GM18951 (cell line): Measurements from ENCODE around the gene CCND2.
"Not testable (repeated sequence)": the region's sequence is repeated elsewhere in the genome, so short reads cannot be mapped to it uniquely, and the experiment has no call there.

Experiments used
- POLR2A ChIP-seq: IDR thresholded peaks from 4 replicates; pipeline ENCODE4 v1.6.1; 2011; ENCODE audit warnings: mild to moderate bottlenecking; ENCODE audit not compliant: insufficient read length, insufficient read depth; ENCODE audit errors: extremely low read depth
- in situ Hi-C: fragments of 300-500 bp; cut with MboI; formaldehyde crosslinking; loops from one replicate; pipeline ENCODE4 v1.12.0; 2022; ENCODE audit warnings: low sequenced_read_pairs, mixed read lengths, inconsistent platforms; ENCODE audit not compliant: unreplicated experiment

The CCND2 gene

DNA sequence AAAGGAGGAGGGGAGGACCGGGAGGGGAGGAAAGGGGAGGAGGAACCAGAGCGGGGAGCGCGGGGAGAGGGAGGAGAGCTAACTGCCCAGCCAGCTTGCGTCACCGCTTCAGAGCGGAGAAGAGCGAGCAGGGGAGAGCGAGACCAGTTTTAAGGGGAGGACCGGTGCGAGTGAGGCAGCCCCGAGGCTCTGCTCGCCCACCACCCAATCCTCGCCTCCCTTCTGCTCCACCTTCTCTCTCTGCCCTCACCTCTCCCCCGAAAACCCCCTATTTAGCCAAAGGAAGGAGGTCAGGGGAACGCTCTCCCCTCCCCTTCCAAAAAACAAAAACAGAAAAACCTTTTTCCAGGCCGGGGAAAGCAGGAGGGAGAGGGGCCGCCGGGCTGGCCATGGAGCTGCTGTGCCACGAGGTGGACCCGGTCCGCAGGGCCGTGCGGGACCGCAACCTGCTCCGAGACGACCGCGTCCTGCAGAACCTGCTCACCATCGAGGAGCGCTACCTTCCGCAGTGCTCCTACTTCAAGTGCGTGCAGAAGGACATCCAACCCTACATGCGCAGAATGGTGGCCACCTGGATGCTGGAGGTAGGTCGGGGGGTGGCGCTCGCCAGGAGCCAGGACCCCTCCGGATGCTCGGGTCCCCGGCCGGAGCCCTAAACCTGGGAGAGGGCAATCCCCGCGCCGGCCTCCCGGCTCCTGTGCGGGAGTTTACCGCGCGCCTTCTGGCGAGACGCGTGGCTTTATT lies at the start of gene CCND2:
TSS of gene CCND2 (plus strand) at position 111 of the 744 bp plus-strand sequence. CDS start at position 390, 279 bp downstream.
- TF ChIP-seq POLR2A, result peak; percentile 95
- in situ Hi-C loops, result loop anchor here (10.0 kb wide), 1 partner anchor 129 kb away; no protein-coding TSS in a partner anchor

DNA sequence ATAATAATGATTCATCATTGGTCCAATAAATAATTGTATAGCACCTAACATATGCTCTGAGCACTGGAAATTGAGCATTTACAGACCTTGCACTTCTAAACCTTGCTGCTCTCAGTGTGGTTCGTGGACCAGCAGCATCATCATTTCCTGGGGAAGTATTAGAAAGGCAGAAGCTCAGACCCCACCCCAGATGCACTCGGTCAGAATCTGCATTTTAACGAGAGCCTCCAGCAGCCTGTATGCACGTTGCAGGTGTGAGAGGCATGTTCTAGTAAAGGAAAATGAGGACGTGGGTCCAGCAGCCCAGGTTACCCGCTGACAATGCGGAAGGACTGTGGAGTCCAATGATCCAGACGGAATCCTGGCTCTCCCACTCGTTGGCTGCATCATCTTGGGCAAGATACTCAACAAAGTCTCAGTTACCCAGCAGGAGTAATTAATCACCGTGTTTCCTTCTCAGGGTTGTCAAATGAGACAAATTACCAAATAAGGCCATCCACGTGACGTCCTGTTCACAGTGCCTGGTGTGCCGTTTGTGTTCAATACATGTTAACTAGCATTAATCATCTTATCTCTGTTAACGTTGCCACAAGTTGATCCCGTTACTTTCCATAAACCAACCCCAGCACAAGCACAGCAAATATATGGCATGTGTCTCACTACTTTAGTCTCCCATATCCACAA lies 49.2 kb upstream of the CCND2 start:
- in situ Hi-C loops, result no loop called here
- TF ChIP-seq POLR2A, result no peak

DNA sequence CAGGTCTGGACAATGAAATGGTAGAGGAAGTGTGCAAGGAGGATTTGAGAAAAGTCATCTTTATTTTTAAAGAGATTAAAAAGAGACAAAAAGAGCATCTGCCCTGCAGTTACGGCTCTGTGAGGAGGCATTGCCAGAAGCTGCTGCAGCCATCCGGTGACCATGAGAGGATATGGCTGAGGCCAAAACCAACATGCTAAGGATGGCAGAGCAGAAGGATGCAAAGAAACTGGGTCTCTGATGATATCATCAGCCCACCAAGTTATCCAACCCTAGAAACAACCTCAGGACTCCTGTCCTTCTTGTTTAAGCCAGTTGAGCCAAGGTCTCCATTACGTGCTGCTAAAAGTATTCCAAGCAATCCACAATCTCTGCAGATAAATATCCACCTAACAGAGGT lies 48.0 kb upstream of the CCND2 start:
- in situ Hi-C loops, result no loop called here
- TF ChIP-seq POLR2A, result no peak

DNA sequence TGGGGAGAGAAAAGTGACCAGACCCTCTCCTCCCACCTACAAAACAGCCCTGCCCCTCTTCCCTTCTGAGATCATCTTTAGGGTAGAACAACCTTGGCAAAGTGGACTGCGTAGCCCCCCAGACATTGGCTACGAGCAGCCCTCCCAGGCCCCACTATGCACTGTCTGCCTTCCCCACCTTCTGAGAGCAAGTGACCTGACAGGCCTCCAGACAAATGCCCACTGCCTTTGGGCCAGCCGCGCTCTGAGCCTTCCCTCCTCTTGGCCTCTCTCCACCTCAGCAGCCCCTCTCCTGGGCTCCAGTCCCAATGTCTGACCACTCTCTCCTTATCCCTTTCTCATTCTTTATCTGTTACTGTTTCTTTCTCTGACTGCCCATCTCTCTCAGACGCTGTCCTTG lies 46.5 kb upstream of the CCND2 start:
- in situ Hi-C loops, result no loop called here
- no peak for TF ChIP-seq POLR2A

DNA sequence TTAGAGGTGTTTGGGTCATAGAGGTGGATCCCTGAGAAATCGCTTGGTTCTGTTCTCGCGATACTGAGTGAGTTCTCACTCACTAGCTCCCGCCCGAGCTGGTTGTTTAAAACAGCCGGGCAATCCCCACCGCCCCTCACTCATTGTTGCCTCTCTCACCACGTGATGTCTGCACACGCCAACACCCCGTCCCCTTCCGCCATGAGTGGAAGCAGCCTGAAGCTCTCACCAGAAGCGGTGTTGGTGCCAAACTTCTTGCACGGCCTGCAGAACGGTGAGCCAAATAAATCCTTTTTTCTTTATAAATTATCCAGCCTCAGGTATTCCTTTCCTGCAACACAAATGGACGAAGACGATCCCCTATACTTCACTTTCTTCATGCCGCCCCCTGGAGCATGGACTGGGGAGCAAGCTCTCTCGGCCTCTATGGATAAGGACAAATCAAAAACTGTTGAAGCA lies 45.4 kb upstream of the CCND2 start:
- in situ Hi-C loops, result no loop called here

GRCh38 chr12:4230526-4230925 lies 43.0 kb upstream of the CCND2 start:
- in situ Hi-C loops, result no loop called here
- TF ChIP-seq POLR2A, result no peak

More for the DNA sequence above, 45.4 kb upstream of the CCND2 start:
- TF ChIP-seq POLR2A, result no peak

DNA sequence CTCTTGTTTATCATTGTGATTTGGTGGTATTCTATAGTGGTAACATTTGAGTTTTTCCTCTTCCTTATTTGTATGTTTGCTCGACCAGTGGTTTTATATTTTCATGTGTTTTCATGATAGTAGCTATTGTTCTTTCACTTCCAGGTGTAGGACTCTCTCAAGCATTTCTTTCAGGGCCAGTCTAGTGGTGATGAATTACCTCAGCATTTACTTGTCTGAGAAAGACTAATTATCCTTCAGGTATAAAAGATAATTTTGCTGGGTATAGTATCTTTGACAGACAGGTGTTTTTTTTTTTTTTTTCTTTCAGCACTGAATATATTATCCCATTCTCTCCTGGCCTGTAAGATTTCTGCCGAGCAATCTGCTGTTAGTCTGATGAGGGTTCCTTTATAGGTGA lies 35.0 kb upstream of the CCND2 start:
- no peak for TF ChIP-seq POLR2A
- in situ Hi-C loops, result no loop called here

- in situ Hi-C loops, result no loop called here
- TF ChIP-seq POLR2A, result no peak
Measured at GRCh38 chr12:4239746-4240145, 33.8 kb upstream of the CCND2 start.

GRCh38 chr12:4240161-4240783 lies 33.3 kb upstream of the CCND2 start:
- no peak for TF ChIP-seq POLR2A
- in situ Hi-C loops, result no loop called here

DNA sequence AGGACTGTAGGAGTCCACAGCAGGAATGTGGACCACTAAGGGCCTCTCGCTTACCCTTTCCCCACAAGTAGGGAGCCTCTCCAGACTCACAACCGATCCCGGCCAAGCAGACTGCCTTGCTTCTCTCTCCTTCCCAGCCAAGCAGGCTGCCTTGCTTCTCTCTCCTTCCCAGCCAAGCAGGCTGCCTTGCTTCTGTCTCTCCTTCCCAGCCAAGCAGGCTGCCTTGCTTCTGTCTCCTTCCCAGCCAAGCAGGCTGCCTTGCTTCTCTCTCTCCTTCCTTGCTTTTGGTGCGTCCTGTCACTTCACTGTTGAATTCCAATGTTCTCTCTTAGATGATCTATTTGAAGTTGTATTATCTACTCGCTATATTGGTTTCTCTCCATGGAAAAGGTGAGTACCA lies 32.6 kb upstream of the CCND2 start:
- no peak for TF ChIP-seq POLR2A

GRCh38 chr12:4241592-4241991 lies 32.0 kb upstream of the CCND2 start:
- TF ChIP-seq POLR2A, result no peak
- in situ Hi-C loops, result no loop called here

More for the DNA sequence above, 32.6 kb upstream of the CCND2 start:
- in situ Hi-C loops, result no loop called here

DNA sequence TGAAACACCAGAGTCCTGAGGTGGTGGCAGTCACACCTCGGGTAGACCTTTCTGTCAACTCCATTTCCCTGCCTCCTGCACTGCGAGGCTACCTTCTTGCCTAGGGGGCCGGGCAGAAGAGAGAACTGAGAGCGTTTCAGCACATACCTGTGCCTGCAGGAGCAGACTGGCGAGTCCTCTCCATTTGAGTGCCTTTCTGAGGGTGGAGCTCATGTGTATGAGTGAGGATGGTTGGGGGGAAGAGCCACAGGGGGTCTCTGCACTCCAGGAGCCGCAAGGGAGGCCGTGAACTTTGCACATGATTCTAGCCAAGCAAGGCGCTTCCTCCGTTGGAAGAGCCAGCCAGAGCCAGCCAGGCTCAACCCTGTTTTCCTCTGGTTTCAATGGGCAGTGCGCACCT lies 31.0 kb upstream of the CCND2 start:
- TF ChIP-seq POLR2A, result no peak
- in situ Hi-C loops, result no loop called here

DNA sequence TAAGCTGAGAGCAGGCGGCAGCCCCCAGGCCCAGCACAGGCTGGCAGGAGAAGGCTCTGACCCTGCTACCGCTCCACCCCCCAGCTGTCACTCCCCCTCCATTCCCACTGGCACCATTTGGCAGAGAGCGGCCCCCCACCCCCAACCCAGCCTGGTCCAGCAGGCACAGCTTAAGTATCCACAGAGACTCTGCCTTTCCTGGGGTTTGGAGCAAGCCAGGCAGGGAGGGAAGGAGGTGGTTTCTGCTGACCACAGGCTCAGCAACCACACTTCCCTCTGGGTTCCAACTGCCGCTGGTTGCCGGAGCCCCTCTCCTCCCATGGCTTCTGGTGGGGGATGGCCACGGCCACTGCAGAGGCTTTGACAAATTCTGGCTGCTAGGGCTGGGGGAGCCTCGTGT lies 30.5 kb upstream of the CCND2 start:
- in situ Hi-C loops, result no loop called here

GRCh38 chr12:4243491-4244100 lies 30.0 kb upstream of the CCND2 start:
- in situ Hi-C loops, result not testable (repeated sequence)

More for the DNA sequence above, 30.5 kb upstream of the CCND2 start:
- no peak for TF ChIP-seq POLR2A
